GM21717 (cell line): ENCODE measurements around the gene CLSTN1.

Experiments
- ATAC-seq: cut with Tn5 transposase; IDR thresholded peaks from one replicate; pipeline ENCODE4 v1.9.1; 2021; ENCODE audit warnings: mild to moderate bottlenecking, moderate library complexity; ENCODE audit not compliant: unreplicated experiment

Gene CLSTN1

DNA sequence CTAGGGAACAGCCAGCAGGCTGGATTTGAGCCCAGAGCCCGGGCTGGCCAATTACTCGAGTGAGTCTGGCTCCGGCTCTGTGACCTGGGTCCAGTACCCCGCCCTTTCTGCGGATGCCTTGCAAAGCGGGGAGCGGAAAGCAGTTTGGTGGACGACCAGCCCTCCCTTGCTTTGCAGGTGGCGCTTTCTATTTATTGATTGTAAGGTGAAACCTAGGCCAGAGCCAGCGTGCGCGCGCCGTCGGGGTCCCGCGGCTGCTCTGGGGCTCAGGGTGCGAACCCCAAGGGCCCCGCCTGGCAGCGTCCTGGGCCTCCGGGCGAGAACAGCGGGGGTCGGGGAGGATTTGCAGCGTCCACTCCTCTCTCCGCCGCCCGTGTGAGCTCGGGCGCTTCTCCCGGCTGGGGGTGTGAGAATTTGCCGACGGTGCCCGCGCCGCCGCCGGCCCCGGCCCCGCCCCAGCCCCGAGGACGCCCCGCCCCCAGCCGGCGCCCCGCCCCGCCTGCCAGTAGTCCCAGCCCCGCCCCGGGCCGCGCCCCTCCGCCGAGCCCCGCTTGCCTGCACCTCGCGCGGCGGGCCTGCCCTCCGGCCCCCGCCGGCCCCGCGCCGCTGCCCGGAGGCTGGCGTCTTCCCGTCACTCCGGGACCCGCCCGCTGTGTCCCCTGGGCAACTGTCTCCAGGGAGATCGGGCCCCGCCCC, 134.6 kb downstream of the CLSTN1 start:
- peak; percentile 44 for ATAC-seq

DNA sequence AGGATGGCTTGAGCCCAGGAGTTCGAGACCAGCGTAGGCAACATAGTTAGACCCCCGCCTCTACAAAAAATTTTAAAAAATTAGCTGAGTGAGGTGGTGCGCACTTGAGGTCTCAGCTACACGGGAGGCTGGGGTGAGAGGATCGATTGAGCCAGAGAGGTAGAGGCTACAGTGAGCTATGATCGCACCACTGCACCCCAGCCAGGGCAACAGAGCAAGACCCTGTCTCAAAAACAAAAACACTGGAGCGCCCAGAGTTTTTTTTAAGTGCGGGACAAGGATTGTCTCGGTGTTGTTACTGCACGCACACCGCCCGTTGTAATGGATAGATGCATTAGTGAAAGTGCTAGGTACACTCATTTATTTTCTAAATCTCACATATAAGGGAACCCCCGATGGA, 135.2 kb downstream of the CLSTN1 start:
- peak; percentile 2 for ATAC-seq

DNA sequence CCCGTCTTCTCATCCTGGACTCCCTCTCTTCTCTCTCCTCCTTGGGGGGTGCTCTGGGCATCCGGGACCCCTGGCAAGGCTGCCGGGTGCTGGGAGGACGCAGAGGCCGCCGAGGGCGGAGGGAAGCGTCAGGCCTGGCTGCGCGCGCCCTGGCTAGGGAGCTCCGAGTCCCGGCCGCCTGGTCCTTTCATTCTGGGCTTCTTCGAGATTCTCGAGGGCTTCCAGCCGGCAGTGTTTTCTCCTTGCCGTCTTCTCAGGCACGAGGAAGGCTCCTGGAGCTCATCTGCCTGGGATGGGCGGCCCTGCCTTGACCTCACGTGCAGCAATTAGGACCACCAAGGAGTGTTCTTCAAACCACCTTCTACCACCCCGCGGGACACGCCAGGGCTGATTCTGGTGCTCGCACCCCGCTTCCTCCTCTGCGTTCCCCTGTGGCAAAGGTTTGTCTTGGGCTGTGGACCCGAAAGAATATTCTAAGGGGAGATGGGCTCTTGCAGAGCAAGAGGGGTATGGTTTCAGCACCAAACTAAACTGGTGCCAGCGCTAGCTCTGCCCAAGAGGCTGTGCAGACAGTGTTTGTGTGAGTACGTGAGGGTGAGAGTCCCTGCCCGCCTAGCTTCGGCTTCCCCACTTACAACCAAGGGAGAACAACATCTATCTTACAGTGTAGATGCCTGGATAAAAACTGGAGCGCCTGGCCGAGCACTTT, 135.7 kb downstream of the CLSTN1 start:
- no peak for ATAC-seq

DNA sequence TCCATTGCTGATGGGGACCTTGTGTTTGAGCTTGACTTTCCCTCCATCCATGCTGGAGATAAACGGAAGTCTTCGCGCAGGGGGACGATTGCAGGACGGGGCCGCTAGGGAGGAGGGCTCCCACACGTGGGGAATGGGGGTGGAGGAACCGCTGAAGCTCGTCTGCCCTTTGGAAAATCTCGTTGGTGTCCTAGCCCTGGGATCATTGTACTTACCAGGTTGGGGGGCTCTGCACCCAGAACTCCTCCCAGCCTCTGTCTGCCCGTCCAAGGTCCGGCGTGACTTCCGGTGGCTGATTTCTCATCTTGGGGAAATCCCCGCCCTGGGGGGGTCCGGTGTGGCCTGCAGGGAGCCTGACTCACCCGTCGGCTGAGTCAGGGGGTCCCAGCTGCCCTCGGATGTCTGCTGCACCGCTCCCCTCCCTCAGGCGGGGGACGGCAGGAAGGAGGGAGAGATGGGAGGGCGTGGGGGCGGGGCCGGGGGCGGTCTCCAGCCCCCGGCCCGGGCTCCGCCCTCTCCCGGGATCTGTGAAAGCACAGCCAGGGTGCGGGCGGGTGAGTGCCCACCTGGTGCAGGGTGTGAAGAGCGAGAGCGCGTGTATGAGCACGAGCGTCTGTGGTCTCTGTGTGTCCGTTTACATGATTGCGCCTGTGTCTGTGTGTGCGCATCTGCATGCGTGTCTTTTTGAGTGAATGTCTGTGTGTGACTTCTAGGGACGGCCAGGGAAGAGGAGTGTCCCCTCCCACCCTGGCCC, 136.5 kb downstream of the CLSTN1 start:
- peak; percentile 26 for ATAC-seq

DNA sequence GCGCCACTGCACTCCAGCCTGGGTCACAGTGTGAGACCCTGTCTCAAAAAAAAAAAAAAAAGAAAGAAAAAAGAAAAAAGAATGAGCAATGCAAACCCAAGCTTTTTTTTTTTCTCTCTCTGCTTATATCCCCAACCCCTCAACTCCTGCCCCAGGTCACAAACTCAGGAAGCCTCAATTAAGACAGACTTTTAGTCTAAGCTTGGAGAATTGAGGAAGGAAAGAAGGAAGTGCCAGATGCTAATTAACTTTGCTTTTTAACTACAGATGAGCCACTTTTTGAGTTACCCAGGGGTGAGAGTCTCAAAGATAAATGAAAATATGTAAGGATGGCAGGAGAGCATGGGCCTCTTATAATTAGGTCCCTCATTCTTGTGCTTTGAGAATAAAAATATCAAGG, 139.0 kb downstream of the CLSTN1 start:
- ATAC-seq = no peak

DNA sequence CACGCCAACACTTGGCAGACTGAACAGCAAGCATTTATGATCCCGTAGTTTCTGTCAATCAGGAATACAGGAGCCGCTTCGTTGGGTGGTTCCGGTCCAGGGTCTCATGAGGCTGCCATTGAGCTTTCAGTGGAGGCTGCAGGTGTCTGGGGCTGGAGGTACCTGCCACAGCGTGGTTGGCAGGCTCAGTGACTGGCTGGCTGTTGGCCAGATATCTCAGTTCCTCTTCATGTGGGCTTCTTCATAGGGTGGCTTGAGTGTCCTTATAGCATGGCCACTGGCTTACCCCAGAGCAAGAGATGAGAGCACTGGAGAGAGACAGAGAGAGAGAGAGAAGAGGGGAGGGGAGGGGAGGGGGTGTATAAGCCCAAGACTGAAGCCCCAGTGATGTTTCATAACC, 142.9 kb downstream of the CLSTN1 start:
- no peak for ATAC-seq

DNA sequence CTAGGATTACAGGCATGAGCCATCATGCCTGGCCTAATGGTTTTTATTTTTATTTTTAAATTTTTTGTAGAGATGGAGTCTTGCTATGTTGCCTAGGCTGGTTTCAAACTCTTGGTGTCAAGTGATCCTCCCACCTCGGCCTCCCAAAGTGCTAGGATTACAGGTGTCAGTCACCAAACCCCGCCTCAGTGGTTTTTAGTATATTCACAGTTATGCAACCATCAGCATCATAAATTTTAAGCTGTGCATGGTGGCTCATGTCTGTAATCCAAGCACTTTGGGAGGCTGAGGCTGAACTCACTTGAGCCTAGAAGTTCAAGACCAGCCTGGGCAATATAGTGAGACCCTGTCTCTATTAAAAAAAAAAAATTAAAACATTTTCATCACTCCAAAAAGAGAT, 143.7 kb downstream of the CLSTN1 start:
- no peak for ATAC-seq
